MM.1S (cell line): ENCODE data around the gene KDM4B.

Experiments used
- EZH2phosphoT487 ChIP-seq: fragments of 300-600 bp; sonication (generic); IDR thresholded peaks from 2 replicates; pipeline ENCODE4 v1.6.1; 2018; ENCODE audit warnings: antibody characterized with exemption, low read length
- TF ChIP-seq, protein P1 (sequence below): fragments of 300-600 bp; sonication (generic); IDR thresholded peaks from 2 replicates; pipeline ENCODE4 v1.5.1; 2016; ENCODE audit warnings: antibody characterized with exemption, low read length, mixed read lengths

DNA sequence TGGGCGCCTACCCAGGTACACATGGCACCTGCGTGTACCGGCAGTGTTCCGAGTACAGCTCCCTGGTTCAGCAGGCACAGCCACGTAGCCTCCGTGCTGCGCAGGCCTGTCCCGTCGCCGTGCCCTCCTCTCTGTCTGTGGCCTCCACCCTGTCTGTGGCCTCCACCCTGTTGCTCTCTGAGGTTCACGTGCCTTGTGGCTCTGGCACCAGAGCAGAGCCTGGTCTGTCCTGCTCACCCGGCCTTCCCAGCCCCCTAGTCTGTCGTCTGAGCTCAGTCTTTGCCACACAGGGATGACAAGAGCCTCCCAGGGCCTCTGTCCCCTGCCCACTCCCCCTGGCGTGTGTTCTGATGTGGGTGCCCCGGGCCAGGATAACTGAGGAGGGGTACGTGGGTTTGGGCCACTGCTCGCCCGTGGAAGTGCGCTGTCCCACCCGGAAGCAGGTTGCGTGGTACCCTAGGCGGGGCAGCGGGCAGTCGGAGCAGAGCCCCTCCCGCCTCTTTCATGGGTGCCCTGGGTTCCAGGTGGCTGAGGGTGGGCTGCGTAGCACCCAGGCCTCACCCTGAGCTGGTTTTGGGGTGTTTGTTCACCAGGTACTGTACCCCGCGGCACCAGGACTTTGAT, 71.7 kb downstream of the KDM4B start:
- TF ChIP-seq, protein P1, sequence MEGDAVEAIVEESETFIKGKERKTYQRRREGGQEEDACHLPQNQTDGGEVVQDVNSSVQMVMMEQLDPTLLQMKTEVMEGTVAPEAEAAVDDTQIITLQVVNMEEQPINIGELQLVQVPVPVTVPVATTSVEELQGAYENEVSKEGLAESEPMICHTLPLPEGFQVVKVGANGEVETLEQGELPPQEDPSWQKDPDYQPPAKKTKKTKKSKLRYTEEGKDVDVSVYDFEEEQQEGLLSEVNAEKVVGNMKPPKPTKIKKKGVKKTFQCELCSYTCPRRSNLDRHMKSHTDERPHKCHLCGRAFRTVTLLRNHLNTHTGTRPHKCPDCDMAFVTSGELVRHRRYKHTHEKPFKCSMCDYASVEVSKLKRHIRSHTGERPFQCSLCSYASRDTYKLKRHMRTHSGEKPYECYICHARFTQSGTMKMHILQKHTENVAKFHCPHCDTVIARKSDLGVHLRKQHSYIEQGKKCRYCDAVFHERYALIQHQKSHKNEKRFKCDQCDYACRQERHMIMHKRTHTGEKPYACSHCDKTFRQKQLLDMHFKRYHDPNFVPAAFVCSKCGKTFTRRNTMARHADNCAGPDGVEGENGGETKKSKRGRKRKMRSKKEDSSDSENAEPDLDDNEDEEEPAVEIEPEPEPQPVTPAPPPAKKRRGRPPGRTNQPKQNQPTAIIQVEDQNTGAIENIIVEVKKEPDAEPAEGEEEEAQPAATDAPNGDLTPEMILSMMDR, result no peak
- TF ChIP-seq EZH2phosphoT487, result no peak
